Measurements from ENCODE around the gene PCBP3.
A peak's percentile ranks its signal among the peaks of the same experiment; 100 is the strongest.
"Not testable (repeated sequence)": the region's sequence is repeated elsewhere in the genome, so short reads cannot be mapped to it uniquely, and the experiment has no call there.

The PCBP3 gene

DNA sequence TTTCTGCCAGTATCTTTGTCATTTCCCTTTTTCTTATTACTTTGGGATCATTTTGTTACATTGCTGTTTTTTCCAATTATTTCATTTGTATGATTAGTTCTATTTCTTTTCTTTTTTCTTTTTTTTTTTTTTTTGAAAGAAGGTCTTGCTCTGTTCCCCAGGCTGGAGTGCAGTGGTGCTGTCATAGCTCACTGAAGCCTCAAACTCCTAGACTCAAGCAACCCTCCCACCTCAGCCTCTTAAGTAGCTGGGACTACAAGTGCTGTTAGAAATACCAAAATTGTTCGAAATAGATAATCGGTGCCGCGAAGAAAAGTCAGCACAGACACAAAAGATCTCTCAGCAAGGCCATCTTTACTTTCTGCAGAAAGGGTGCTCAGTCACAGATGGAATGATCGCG, 311.4 kb downstream of the PCBP3 start:
- no peak for DNase-seq

DNA sequence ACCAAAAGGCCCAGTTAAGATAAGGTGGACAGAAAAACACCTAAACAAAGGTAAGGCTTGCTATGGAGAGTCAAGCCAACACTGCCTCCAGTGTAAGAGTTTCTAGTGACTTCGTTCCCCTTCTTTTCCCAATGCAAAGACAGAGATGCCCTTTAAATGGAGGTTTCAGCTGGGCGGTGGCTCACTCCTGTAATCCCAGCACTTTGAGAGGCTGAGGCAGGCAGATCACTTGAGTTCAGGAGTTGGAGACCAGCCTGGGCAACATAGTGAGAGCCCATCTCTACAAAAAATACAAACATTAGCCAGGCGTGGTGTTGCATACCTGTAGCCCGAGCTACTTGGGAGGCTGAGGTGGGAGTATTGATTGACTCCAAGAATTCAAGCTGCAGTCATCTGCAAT, 314.0 kb downstream of the PCBP3 start:
- DNase-seq: no peak

DNA sequence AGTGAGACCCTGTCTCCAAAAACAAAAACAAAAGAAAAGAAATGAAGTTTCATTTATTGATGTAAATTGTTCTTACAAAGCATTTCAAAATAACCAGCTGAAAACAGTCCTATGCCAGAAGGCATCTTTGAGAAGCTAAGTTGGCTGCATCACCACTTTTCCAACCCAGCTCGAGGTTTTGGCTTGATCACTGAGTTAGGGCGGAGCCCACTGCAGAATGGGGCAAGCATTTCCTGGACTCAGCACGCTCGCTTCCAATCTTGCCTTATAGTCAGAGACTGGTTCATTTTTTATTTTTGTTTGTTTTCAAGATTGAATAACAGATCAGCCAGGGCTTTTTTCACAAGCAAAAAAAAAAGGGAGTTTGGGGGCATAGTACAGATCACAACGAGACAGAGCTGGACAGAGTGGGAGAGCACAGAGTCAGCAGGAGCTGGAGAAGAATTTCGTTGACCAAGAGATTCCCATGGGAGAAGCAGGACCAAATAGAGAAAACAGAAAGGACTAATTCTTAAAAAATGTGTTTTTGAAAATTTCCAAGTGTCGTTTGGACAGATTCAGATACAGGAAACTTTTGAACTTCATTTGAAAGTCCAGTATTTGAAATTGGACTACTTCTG, 314.6 kb downstream of the PCBP3 start:
- DNase-seq: no peak

DNA sequence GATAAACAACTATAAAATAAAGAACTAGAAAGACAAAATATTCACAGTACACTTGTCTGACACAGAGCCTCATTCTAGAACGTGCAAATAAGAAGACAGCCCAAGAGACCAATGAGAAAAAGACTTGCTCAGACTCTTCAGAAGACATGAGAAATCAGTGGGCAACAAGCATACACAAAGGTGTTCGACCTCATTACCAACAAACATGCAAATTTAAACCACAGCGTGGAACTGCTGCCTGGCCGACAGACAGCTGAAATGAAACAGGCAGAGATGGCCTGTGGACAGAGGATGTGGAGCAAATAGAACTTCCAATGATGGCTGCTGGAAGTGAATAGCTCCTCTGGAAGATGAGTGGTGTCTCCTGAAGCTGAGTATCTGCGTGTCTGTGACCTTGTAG, 315.7 kb downstream of the PCBP3 start:
- DNase-seq: no peak

DNA sequence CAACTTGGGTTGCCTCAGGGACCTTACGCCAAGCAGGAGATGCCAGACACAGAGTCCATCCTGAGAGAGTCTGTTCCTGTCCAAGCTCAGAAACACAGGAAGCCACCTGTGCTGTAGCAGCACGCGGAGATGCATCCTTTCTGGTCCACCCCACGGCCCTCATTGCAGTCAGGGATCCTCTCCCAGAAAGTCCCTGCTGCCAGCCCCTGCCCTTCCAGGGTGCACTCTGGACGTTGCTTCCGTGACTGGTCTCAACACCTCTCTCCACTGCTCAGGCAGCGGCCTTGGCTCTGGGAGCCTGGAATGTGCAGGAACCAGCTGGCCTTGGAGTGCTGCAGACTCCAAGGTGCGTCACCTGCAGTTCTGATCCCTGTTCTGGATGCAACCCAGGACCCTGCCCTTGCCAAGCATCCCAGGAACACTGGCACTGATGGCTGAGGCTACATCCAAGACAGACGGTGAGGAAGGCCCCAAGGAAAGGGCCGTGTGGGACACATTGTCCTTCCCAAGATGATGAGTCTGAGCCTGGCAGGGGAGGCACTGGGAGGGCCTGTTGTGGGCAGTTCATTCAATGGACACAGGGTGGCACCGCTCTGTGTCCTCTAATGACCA, 316.4 kb downstream of the PCBP3 start:
- no peak for DNase-seq

DNA sequence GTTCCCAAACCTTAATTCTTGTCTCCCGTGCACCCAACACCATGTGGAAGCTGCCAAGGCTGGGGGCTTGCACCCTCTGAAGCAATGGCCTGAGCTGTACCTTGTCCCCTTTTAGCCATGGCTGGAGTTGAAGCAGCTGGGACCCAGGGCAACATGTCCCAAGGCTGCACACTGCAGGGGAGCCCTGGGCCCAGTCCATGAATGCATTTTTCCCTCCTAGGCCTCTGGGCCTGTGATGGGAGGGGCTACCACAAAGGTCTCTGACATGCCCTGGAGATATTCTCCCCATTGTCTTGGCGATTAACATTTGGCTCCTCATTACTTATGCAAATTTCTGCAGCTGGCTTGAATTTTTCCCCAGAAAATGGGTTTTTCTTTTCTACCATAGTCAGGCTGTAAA, 317.9 kb downstream of the PCBP3 start:
- DNase-seq: not testable (repeated sequence)

DNA sequence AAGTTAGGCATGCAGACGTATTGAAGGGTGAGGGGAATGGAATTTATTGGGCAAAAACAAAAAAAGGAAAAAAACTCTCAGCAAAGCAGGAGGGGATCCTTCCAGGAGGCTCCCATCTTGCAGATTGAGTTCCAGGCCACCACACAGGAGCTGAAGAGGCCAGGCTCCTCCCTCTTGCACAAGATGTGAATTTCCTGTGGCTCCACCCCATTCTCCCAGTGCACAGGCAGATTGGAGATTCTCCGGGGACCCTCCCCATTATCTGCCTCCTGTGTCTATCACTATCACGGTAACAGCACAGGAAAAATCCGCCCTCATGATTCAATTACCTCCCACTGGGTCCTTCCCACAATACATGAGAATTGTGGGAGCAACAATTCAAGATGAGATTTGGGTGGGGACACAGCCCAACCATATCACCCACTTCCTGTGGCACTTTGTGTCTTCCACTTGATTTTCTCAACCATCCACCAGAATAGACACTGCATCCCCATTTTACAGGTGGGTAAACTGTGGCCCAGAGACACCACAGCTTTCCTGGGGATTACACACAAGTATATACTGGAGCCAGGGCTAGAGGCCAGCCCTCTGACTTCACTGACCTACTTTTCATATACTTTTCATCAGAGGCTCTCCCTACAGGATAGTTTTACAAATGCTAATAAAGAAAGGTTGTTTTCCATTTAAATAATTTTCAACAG, 319.2 kb downstream of the PCBP3 start:
- DNase-seq: no peak

DNA sequence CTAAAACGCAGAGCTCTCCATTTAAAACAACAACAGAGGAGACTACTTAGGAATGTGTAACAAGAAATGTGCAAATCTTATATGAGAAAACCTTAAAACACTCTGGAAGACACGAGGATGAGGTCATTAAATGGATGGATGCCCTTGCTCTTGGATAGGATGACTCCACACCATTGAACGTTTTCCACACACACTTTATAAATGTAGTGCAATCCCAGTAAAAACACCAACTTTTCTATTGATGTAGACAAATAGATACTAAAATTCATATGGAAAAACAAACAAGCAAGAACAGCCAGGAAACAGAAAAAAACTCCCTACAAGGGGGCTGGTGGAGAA, 319.7 kb downstream of the PCBP3 start:
- DNase-seq: no peak

DNA sequence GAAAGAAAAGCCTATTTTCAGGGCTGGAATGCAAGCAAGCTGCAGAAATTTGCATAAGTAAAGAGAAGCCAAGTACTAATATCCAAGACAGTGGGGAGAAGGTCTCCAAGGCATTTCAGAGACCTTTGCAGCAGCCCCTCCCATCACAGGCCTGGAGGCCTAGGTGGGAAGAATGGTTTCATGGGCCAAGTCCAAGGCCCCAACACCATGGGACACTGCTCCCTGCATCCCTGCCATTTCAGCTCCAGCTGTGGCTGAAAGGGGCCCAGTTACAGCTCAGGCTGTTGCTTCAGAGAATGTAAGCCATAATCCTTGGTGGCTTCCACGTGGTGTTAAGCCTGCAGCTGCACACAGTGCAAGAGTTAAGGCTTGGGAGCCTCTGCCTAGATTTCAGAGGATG, 321.1 kb downstream of the PCBP3 start:
- DNase-seq: no peak

DNA sequence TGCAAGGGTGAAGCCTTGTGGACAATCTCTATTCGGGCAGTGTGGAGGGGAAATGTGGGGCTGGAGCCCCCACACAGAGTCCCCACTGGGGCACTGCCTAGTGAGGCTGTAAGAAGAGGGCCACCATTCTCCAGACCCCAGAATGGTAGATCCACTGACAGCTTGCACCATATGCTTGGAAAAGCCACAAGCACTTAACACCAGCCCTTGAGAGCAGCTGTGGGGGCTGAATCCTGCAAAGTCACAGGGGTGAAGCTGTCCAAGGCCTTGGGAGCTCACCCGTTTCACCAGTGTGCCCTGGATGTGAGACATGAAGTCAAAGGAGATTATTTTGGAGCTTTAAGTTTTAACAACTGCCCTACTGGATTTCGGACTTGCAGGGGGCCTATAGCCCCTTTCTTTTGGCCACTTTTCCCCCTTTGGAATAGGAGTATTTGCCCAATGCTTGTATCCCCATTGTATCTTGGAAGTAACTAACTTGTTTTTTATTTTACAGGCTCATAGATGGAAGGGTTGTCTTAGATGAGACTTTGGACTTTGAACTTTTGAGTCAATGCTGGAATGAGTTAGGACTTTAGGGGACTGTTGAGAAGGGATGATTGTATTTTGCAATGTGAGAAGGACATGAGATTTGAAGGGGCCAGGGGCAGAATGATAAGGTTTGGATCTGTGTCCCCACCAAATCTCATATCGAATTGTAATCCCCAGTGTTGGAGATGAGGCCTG, 321.7 kb downstream of the PCBP3 start:
- DNase-seq: no peak

DNA sequence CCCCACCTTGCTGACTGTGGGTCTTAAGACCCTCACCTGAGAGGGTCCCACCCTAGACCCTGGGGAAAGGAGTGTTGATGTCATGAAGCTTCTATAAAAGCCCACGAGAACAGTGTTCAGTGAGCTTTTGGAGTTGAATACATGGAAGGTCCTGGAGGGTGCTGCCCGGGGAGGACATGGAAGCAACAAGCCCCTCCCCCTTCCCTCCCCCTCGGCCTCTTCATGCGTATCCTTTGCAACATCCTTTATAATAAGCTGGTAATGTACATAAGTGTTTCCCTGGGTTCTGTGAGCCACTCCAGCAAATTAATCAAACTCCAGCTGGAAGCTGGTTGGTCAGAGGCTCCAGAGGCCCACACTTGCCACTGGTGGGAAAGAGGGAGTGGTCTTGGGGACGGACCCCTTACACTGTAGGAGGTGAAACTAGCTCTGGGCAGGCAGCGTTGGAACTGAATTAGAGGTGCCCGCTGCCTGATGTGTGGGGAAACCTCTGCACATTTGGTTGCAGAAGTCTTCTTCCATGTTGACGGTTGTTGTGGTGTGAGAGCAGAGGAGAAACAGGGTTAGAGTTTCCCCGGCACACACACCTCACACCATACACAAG, 323.4 kb downstream of the PCBP3 start:
- DNase-seq: no peak

DNA sequence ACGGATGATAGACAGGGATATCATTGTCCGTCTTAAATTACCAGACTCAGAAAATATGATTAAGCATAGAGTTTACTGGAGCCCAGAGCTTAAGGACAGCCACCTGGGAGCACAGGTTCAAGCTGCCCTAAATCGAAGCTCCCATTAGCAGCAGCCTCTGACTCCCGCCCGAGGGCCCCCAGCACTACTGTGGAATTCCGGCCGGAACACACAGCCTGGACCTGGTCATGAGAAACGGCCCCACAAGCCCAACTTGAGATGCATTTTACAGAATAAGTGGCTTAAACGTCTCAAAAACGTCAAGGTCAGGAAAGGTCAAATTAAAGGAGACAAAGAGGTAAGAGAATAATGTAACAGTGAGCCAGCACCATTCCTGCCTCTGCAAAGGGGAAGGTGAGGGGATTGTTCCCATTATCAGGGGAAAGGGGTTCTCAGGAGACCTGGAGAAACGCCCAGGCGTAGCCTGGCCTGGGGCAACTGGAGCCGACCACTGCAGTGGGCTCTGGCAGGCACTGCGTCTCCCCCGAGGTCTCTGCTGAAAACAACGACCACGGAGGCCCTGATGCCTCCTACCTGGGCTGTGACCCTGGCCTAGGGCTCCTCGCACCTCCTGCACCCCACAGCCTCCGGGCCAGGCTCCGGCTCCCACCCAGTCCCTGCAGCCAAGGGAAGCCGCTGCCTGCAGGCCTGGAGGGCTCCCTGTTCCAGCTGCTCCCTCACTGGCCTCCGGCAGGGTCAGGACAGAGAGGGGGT, 326.6 kb downstream of the PCBP3 start:
- no peak for DNase-seq

DNA sequence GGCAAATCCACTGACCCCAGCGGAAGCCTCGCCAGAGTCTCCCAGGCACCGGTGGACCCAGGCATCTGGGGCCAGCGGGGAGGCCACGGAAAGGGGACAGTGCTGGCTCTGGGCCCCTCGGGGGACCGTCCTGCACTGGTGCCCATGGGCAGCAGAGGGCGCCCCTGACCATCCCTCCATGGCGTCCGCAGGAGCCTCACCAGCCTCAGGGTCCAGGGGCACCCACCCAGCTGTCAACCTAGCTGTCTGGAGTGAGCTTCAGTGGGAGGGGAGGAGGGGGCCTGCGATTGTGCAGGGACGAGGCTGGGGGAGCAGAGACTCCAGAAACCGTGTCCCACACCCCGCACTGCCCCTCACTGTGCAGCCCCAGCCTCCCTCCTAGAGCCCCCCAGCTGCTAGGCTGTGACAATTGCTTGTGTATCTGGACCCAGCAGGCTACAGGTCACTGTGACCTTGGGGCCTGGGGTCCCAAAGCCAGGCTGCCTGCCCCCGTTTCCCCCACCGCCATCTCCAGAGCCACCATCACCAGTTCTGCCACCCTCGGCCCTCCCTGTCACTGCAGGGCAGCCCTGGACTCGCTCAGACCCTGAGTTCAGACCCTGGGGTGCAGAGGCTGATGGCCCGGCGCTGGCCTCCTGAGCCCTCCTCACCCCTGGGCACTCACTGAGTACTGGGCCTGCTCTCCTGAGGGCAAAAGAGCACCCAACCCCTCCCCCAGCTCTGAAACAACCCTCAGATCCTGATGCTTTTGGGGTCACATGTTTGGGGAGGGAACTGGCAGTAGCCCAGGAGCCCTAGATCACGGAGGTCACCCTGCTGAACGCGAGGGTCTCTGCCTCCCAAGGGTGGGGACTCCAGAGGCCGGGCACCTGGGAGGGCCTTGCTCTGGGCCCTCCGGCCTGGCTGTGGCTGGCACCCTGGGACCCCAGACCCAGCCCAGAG, 327.4 kb downstream of the PCBP3 start:
- DNase-seq: no peak

DNA sequence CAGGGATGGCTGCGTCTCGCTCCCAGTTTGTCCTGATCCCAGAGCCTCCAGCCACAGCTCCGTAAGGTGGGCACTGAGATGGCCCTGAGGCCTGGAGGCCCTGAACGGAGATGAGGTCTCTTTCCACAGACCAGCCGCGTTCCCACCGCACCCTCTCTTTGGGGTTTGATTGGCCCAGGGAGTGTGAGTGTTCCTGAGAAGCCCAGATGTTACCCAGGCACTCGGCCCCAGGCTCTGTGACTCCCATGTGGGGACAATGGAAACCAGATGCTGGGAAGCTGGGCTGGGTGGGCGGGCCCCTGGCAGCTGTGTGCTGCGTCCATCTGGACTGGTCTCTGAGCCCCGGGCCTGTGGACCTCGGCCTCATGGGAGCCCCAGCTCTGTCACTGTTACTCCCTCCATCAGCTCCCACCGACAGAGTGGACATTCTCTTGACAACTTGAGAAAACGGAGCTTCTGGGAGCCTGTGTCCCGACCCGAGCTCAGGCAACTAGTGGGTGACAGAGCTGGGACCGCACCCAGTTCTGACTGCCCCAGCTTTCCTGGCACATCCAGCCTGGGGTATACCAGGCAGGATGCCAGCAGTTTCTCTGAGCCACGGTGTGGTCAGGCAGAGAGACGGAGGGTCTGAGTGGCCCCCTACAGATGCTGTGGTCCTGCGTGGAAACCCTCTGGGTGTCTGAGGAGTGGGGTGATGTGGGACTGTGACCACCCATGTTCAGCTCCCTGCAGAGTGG, 328.3 kb downstream of the PCBP3 start:
- DNase-seq: no peak

DNA sequence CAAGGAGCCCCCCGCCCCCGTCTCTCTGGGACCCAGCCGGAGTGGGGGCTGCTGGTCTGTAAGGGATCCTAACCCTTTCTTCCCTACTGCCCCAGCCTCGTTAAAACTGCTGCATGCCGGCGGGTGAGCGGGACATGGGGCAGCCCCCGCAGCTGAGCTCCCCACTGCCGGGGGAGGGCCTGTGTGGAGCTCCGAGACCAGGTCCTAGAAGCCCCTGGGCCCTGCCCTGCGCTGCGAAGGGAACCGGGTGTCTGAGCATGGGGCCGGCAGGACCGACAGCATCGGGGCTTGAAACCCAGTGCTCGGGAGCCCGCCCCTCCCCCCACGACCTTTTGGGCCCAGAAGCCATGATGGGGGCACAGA, 328.8 kb downstream of the PCBP3 start:
- no peak for DNase-seq

DNA sequence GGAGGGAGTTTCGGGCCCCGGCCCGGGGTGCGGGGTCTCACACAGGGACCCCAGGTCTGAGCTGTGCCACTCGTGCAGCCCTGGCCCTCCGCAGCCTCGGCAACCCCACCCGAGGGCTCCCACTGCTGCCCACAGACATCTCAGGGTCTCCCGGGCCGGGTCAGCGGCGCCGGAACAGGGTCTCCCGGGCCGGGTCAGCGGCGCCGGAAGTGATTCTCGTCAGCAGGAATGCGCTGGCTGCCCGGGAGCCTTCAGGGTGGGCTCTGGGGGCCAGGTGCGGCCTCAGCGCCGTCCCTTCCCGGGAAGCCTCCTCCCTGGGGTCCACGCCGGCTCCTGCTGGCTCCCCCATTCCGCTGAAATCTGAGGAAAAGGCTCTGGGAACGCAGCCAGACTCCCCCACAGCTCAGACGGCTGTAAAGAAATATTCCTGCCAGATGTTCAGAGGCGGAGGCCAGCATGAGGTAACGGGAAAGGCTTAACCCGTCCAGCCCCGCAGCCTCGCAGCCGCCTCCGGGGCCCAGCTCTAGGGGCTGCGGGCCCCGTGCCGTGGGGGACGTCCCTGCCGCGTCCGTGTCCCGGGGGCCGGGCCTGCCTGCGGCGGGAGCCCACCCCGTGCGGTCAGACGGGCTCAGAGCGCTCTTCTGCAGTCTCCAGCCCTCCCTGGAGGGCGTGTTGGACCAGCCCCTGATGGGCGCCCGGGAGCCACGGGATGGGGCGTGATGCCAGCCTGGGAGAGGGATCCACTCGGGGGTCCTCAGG, 329.4 kb downstream of the PCBP3 start:
- DNase-seq: no peak

DNA sequence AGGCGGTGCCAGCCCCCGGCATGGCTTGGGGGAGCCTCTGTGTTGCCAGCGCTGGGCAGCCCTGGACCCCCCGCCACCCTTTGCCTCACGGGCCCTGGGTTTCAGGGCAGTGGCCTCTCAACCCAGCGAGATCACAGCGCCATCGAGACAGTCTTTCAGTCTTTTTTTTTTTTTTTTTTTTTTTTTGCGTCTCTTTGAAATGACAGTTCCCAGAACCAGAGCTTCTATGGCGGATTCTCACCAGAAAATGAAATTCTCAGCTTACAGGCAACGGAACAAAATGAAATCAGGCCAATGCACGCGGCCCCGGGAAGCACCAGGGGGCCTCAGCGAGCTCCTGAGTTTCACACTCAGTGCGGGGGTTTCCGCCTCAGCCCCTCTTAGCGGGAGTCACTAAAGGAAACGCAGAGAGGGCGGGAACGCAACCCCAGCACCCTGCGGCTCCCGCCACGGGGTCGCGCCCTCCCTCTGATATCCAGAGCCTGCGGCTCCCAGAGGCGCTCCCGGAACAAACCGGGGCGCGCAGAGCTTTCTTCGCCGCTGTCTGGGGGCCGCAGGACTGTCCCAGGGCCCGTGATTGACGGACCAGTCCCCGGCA, 330.0 kb downstream of the PCBP3 start:
- peak; percentile 61 for DNase-seq

DNA sequence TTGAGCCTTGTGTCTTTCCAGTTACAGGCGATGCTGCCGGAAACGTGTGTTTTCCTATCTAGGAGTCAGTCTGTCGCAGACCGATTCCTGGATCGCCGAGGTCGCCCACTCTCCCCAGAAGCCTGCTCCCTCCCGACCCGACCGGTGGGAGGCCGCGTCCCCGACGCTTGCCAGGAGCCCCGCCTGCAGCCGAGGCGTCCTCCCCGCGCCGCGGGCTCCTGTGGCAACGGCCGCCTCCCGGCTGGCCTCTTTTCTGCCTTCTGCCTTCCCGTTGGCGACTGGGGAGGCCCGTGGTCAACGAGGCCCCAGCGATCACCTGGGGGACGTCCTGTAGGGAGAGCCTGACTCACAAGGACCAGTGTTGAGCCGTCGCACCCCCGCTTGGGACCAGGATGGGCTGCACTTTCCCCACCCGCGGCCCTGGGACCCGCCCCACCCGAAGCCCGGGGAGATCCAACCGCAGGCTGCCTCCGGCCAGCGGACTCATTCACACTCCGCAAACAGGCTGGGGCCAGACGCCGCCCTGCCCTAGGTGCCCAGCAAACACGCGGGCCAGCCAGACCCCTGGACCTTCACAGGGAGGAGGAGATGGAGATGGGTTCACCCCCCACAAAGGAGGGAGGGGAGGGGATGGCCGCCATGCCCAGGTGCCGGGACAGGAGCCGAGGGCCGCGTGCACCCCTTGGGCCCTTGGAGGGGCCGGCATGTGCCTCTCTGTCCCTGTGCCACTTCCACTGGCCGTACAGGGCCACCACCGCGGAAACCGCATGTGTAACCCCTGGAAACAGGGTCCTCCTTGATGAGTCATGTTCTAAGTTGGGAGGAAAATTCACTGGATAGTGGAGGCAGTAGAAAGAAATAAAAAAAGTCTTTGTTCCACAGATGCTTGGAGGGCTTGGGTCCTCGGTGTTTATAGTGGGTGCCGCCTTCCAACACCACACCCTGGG, 330.8 kb downstream of the PCBP3 start:
- DNase-seq: no peak

Measured in central memory CD4-positive, alpha-beta T cell (primary cell).